ENCODE results near the gene EEF1AKMT2.

Gene EEF1AKMT2

DNA sequence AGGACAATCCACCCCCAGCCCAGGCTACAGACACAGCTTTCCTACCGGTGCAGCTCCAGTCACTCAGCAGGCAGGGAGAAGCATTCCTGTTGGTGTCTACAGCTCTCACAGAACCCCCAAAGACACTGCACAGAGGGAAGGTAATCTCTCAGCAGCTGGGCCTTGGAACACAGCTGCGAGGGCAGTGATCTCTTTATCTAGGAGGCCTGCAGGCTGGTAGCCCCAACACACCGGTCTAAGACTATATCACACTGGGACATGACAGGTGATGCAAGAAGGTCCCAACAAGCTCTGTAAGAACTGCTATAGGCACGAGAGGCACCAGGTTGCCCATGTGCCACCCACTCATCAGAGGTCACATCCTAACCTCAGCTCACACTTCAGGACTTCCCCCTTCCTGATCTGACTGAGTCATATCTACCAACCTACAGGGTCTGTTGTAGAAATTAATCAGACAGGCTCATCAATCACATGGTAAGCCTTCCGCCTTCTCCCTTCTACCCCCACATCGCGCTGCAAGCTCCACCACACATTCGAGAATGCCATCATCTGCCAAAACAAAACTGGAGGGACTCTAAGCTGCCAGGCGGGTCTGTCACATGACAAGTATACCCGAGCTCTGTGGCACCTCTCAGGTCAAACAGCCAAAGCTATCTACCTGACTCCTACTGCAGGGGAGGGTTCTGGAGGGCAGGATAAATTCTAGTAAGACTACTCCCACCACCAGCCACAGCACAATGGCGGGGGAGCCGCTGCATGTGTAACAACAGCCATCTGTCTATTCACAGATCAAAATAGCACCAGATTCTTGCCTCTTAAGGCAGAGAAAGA is 73.6 kb downstream of the EEF1AKMT2 start:
- no peak for DNase-seq

DNA sequence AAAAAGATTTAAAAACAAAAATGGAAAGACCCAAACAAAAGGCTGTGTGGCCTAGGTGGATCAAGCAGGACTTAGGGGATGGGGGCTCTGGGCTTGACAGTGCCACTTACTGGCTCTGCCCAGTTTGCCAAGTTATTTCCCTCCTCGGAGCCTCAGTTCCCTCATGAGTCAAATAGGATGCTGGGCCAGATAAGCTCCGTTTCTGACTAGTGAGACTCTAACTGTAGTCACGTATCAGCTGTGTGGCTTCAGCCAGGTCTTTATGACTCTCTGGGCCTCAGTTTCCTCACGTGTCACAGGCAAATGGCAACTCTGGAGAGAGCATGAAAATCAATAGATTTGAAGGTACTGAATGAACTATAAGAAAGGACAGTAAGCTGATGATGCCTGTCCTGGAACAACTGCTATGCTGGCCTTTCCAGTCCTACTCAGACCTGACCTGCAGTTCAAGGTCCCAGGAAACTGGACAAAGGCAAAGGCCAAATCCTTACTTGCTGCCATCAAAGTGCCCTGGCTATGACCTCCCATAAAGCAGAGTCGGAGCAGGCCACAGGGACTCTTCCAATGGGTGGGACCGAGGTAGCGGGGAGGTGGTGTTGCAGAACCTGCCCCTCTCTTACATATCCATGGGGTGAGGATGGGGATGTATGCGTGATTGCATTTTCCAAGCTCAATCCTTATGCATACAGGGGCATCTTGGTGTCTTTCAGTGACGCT is 74.5 kb downstream of the EEF1AKMT2 start:
- no peak for DNase-seq

- no peak for DNase-seq
These were observed 75.3 kb downstream of the EEF1AKMT2 start for GRCh38 chr10:124716369-124716768.

DNA sequence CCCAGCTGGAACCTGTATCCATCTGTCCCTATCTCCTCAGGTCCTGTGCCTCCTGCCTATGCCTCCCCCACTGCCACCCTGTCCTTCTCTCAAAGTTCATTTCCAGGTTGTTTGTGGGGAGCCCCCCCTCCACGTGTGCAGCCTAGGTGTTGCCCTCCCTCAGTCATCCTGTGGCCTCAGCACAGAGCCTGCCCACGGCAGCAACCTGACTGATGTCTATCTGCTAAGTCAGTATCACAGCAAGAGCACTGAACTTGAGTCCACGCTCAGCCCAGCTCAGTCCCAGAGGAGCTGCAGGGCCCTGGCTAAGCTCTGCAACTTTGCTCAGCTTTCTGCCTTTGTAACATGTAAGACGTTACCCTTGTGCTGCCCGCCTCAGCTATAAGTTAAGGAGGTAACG is 76.2 kb downstream of the EEF1AKMT2 start:
- no peak for DNase-seq

DNA sequence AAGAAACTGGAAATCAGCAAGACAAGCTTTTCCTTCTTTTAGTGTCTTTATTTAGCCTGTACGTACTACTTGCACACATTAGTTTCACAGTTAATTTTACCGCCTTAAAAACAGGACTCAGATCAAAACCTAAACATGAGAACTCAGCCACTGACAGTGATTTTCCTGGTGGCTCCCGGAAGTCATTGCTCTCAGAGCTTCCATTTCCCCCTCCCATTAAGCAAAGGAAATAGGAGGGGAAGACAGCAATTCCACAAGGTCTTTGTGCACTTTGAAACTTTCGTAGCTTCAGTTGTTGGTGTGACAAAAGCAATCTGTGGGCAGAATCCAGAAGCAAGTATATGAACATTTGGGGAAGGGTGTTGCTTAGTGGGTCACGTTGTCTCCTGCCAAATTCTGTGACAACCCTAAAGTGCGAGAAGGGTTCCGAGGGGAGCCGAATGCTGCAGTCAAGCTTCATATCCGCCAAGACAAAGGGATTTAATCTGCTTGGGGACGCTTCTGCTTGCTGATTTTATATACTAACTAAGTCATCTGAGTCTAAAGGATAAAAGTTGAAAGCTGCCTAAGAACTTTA is 77.9 kb downstream of the EEF1AKMT2 start:
- DNase-seq, result no peak

GRCh38 chr10:124712704-124713407 is 78.8 kb downstream of the EEF1AKMT2 start:
- DNase-seq, result no peak

DNA sequence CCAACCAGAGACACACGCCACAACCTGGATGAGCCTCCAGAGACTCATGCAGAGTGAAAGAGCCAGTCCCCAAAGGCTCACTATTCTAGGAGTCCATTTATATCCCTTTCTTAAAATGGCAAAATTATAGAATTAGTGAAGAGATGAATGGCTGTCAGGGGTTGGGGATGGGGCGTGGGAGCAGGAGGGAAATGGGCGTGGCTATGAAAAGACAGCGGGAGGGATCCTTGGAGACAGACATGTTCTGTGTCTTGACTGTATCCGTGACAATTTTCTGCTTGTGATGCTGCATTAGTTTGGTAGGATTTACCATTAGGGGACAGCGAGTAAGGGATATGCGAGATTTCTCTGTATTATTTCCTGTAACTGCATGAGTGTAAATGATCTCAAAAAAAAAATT is 80.5 kb downstream of the EEF1AKMT2 start:
- DNase-seq, result no peak

GRCh38 chr10:124710266-124710881 is 81.3 kb downstream of the EEF1AKMT2 start:
- DNase-seq, result no peak

GRCh38 chr10:124709861-124710260 is 81.8 kb downstream of the EEF1AKMT2 start:
- no peak for DNase-seq

- no peak for DNase-seq
These were observed 82.7 kb downstream of the EEF1AKMT2 start for GRCh38 chr10:124708922-124709520.

DNA sequence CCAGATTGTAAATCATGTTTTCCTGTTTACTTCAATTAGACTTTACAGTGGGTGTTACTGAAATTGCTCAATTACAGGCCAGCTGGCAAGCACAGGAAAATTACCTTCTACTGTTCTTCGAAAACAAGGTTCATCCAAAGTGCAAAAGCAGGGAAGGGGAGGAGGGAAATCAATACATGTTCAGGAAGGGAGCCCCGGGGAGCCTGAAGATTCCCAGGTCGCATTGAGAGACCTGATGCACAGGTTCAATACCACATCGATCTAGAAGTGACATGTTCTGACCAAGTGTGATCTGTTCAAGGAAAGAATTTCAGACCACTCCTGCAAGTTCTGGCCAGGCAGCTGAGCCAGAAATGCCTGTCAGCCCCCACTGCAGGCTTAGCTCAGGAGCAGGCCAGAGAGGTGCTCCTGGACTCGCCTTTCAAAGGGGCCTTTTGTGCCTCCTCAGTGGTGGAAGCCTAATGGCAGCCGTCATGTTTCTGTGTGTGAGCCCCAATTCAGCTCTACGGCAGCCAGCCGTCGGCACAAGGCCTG is 83.4 kb downstream of the EEF1AKMT2 start:
- no peak for DNase-seq

Measured in 8988T (cell line).